NT2/D1 (cell line): ENCODE measurements around the gene PDCD7.

Experiments
- SUZ12 ChIP-seq: IDR thresholded peaks from 2 replicates; pipeline ENCODE4 v1.6.1; 2011; ENCODE audit not compliant: insufficient read length, insufficient read depth; ENCODE audit errors: extremely low read depth
- YY1 ChIP-seq: IDR thresholded peaks from 2 replicates; pipeline ENCODE4 v1.6.1; 2011; ENCODE audit not compliant: insufficient read length, insufficient read depth
- ZNF274 ChIP-seq: IDR thresholded peaks from 2 replicates; pipeline ENCODE4 v1.6.1; 2011; ENCODE audit warnings: mild to moderate bottlenecking, low read depth, low read length

DNA sequence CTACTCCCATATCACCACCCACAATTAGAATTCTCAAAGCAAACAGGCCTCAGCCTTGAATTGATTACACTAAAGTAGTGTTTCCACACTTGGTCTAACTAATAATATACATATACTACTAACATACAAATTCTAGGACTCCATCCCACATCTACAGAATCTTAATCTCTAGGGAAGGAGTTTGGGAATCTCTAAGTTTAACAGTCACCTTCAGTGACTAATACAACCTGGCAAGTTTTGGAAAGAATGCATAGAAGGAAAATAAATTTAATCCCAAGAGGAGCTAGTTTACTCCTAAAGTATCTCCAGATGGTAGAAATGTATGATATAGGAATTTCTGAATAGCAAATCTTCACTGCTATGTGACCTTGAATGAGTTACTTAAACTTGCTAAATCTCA, 42.4 kb upstream of the PDCD7 start:
- TF ChIP-seq YY1 = no peak
- no peak for TF ChIP-seq ZNF274
- TF ChIP-seq SUZ12 = no peak
